Measurements from ENCODE around the gene CCDC71L. TPM values are rescaled to one million over a fixed set of nuclear protein-coding genes. Genes with fewer than 3 reads are reported as not detected.

CCDC71L gene
- total and polyA plus RNA-seq, 4 donors, result 7.4 to 16.6 (median 12.3) TPM

GRCh38 chr7:106623853-106624252 is 37.1 kb downstream of the CCDC71L start:
- Histone ChIP-seq H3K36me3 (ENCODE audit: control insufficient read depth in 4 of 4, insufficient read depth in 3 of 4, low read depth in 1 of 4, low read length in 3 of 4) (no peaks in the 10 kb centered on the region), H3K4me3 (ENCODE audit: low read depth in 1 of 3, low read length in 3 of 3) (no peak overlapping the region), H3K9ac (ENCODE audit: low read depth in 1 of 2, low read length in 2 of 2) (no peak overlapping the region), H3K27me3 (ENCODE audit: control insufficient read depth in 4 of 4, insufficient read depth in 4 of 4, low read length in 3 of 4) (no peaks in the 10 kb centered on the region), H3K27ac (ENCODE audit: low read depth in 1 of 2, low read length in 2 of 2) (no peak overlapping the region), H3K4me1 (ENCODE audit: control insufficient read depth in 4 of 4, insufficient read depth in 4 of 4, low read length in 3 of 4) (peaks cover 0 to 3% (median 3%) of the 10 kb centered on the region in 4 donors), H3K9me3 (ENCODE audit: control insufficient read depth in 4 of 4, low read length in 3 of 4) (no peaks in the 10 kb centered on the region)
- no peak for DNase-seq (ENCODE audit: low spot score)
- TF ChIP-seq NR2F2 (IDR thresholded peaks at IDR 0.05) (no peak), REST (IDR thresholded peaks at IDR 0.05) (no peak), ZBTB33 (IDR thresholded peaks at IDR 0.05) (no peak), YY1 (IDR thresholded peaks at IDR 0.05) (peak; percentile 50), EGR1 (IDR thresholded peaks at IDR 0.05; ENCODE audit: low read depth in 2 of 2) (no peak), RAD21 (IDR thresholded peaks at IDR 0.05) (no peak), TAF1 (conservative IDR thresholded peaks at IDR 0.05) (no peak), GABPA (IDR thresholded peaks at IDR 0.05 in 1 of 2, conservative IDR thresholded peaks at IDR 0.05 in 1 of 2) (no peak), RXRA (IDR thresholded peaks at IDR 0.05) (peak in 1 of 2 donors; percentile 26), HNF4A (conservative IDR thresholded peaks at IDR 0.05) (peak in 1 of 2 donors; percentile 38), FOXA2 (IDR thresholded peaks at IDR 0.05) (no peak), FOXA1 (IDR thresholded peaks at IDR 0.05) (no peak), HNF4G (IDR thresholded peaks at IDR 0.05) (no peak), ATF3 (IDR thresholded peaks at IDR 0.05) (no peak), SP1 (IDR thresholded peaks at IDR 0.05) (no peak), MAX (IDR thresholded peaks at IDR 0.05) (no peak), JUND (IDR thresholded peaks at IDR 0.05) (no peak), CTCF (IDR thresholded peaks at IDR 0.05; ENCODE audit: low read depth, low read length, missing input control) (no peak)
